Measurements from ENCODE around the gene LRCH4.

The LRCH4 gene

GRCh38 chr7:100571829-100572116 is 14.2 kb downstream of the LRCH4 start:
- DNase-seq (ENCODE audit: low read depth in 2 of 2): no peak
- no peak overlapping the region for H3K4me3 ChIP-seq (replicated peaks in 1 of 2; ENCODE audit: low read depth in 2 of 2, low read length in 2 of 2)
- TF ChIP-seq, protein P1, sequence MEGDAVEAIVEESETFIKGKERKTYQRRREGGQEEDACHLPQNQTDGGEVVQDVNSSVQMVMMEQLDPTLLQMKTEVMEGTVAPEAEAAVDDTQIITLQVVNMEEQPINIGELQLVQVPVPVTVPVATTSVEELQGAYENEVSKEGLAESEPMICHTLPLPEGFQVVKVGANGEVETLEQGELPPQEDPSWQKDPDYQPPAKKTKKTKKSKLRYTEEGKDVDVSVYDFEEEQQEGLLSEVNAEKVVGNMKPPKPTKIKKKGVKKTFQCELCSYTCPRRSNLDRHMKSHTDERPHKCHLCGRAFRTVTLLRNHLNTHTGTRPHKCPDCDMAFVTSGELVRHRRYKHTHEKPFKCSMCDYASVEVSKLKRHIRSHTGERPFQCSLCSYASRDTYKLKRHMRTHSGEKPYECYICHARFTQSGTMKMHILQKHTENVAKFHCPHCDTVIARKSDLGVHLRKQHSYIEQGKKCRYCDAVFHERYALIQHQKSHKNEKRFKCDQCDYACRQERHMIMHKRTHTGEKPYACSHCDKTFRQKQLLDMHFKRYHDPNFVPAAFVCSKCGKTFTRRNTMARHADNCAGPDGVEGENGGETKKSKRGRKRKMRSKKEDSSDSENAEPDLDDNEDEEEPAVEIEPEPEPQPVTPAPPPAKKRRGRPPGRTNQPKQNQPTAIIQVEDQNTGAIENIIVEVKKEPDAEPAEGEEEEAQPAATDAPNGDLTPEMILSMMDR (IDR thresholded peaks at IDR 0.05; ENCODE audit: low read depth, low read length): no peak

- no peak for DNase-seq (ENCODE audit: low read depth in 2 of 2)
- no peak overlapping the region for H3K4me3 ChIP-seq (replicated peaks in 1 of 2; ENCODE audit: low read depth in 2 of 2, low read length in 2 of 2)
- TF ChIP-seq, protein P1 (IDR thresholded peaks at IDR 0.05; ENCODE audit: low read depth, low read length): no peak
These were observed 14.7 kb downstream of the LRCH4 start for GRCh38 chr7:100570954-100571828.

DNA sequence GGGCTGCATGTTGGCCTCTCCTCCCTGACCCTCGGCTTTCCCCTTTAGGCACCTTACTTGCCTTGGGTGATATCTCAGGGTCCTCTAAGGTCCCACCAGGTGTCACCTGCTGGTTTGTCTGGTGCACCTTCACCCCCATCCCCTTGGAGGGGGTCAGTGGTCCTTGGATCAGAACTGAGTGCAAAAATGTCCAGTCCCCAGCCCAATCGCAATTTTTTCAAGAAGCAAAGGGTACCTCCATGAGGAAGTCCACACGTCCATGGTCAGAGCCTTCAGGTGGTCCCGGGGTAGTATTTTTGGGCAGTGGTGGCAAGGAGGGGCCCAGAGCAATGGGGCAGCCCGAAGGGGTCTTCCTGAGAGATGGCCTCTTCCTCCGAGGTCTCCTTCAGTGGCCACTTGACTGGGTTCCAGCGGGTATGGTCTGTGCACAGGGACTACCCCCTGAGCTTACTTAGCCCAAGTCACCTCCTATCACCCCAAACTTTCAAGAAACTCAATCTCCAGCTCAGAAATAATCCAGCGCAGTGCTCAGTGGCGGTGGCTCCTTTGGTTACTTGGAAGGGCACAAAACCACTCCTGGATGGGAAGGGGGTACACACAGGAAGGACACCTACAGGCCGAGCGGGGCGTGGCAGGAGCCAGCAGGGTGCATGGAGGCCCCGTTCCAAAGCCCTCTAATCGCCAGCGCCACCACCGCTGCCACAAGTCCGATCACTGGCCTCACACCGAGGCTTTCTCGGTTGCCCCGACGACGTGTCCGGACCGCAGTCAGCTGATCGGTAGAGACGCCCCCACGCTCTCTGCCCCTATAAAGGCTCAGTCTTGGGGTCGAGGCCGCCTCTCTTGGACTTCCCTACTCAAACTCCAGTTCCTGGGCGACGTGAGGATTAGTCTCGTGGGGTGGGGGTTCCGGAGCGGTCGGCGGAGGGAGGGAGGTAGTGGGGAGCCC is 16.8 kb downstream of the LRCH4 start:
- TF ChIP-seq, protein P1 (IDR thresholded peaks at IDR 0.05; ENCODE audit: low read depth, low read length): peak; percentile 44

DNA sequence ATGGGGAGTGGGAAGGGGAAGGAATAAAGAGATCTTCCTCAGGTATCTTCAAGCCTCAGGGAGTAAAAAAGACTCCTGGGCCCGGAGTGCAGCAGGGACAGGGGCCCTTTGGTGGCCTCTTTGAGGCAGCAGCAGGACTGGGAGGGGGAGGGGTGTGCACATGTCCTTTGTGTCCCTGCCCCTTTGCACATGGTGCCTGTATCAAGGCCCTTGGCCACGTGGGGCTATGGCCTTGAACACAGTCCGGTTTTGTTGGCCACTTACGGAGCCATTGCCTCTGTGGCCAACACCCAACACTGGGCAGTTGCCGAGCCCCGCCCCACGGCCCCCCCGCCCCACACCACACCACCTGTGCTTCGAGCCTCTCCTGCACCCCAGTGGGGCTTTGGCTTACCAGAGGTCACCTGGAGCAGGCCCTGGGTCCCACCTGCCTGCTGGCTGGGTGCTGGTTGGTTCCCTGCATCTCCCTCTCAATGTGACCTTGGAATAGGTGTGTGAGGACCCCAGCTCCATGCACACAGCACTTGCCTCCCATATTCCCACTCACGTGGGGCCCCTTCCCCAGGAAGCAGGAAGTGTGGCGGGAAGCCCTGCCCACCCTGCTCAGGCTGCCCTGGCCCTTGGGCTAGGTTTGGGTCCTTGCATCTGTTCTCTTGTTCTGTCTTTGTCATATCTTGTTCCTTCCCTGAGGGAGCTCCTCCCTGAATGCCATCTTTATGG is 17.6 kb downstream of the LRCH4 start:
- no peak overlapping the region for H3K4me3 ChIP-seq (replicated peaks in 1 of 2; ENCODE audit: low read depth in 2 of 2, low read length in 2 of 2)
- no peak for DNase-seq (ENCODE audit: low read depth in 2 of 2)
- TF ChIP-seq, protein P1 (IDR thresholded peaks at IDR 0.05; ENCODE audit: low read depth, low read length): no peak

More for the DNA sequence above, 16.8 kb downstream of the LRCH4 start:
- H3K4me3 ChIP-seq (replicated peaks in 1 of 2; ENCODE audit: low read depth in 2 of 2, low read length in 2 of 2): peak overlapping the region in 1 of 2 donors; percentile 24
- DNase-seq (ENCODE audit: low read depth in 2 of 2): peak; percentile 36 to 66

GRCh38 chr7:100567751-100568175 is 18.2 kb downstream of the LRCH4 start:
- H3K4me3 ChIP-seq (replicated peaks in 1 of 2; ENCODE audit: low read depth in 2 of 2, low read length in 2 of 2): no peak overlapping the region
- no peak for DNase-seq (ENCODE audit: low read depth in 2 of 2)
- TF ChIP-seq, protein P1 (IDR thresholded peaks at IDR 0.05; ENCODE audit: low read depth, low read length): no peak

DNA sequence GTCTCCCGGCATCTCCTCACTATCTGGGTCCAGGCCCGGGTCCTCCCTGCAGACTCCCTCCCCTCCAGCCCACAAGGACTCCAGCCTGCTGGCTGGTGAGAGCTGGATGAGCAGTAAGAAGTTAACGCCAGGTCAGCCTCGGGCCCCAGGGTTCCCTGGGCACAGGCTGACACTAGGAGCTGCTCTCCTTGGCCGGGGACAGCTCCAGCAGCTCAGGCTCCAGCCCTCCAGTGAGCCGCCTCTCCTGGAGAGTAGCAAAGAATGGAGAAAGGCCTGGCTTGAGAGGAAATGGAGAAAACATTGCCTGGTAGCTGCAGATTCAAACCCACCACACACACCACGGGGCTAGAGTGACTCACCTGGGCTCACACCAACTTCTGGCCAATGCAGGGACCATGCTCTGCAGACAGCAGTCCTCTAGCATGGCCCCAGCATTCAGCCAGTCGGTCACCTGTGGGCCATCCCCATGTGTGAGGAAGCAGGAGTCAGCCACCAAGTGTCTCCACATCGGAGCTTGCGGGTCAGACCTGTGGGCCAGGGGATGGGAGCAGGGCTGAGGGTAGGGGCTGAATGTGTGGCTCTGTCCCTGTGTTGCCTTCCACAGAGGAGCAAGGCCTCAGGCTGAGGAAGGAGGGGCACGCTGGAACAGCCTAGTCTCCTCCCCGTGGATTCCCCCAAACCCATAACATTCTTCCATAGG is 18.7 kb downstream of the LRCH4 start:
- no peak overlapping the region for H3K4me3 ChIP-seq (replicated peaks in 1 of 2; ENCODE audit: low read depth in 2 of 2, low read length in 2 of 2)
- TF ChIP-seq, protein P1 (IDR thresholded peaks at IDR 0.05; ENCODE audit: low read depth, low read length): no peak
- DNase-seq (ENCODE audit: low read depth in 2 of 2): no peak
